A549 (cell line): ENCODE measurements around the gene INCA1.

ENCODE experiments used
- JUNB ChIP-seq: fragments of >200 bp; sonication (Bioruptor Twin); formaldehyde crosslinking; IDR thresholded peaks from 2 replicates; pipeline ENCODE4 v1.6.1; 2016
- RAD21 ChIP-seq, 2 experiments: fragments of >200 bp in 1 of 2; sonication (Bioruptor Twin) in 1 of 2; formaldehyde crosslinking in 1 of 2; IDR thresholded peaks in 1 of 2; conservative IDR thresholded peaks in 1 of 2; 2 replicates in 1 of 2; 3 replicates in 1 of 2; pipeline ENCODE4 v1.6.1; 2012 to 2018; ENCODE audit warnings: inconsistent platforms in 1 of 2

GRCh38 chr17:4969047-4969550 lies 28.2 kb downstream of the INCA1 start:
- TF ChIP-seq JUNB (no peak), RAD21 (conservative IDR thresholded peaks at IDR 0.05 in 1 of 2, IDR thresholded peaks at IDR 0.05 in 1 of 2) (no peak)
